SU-DHL-6 (cell line): Measurements from ENCODE around the gene DCAF17.
"Not testable (repeated sequence)": the region's sequence is repeated elsewhere in the genome, so short reads cannot be mapped to it uniquely, and the experiment has no call there.

Experiments
- EZH2phosphoT487 ChIP-seq: fragments of 200-600 bp; sonication (generic), shearing (Covaris generic); conservative IDR thresholded peaks from 2 replicates; pipeline ENCODE4 v1.6.1; 2018; ENCODE audit warnings: mild to moderate bottlenecking, antibody characterized with exemption, low read length, moderate library complexity, mixed read lengths
- TF ChIP-seq, protein P1 (sequence below): fragments of 200-600 bp; sonication (generic); IDR thresholded peaks from one replicate; pipeline ENCODE4 v1.5.1; 2017; ENCODE audit warnings: antibody characterized with exemption, mild to moderate bottlenecking, low read length, moderate library complexity; ENCODE audit not compliant: insufficient read depth, poor library complexity, severe bottlenecking

- TF ChIP-seq, protein P1, sequence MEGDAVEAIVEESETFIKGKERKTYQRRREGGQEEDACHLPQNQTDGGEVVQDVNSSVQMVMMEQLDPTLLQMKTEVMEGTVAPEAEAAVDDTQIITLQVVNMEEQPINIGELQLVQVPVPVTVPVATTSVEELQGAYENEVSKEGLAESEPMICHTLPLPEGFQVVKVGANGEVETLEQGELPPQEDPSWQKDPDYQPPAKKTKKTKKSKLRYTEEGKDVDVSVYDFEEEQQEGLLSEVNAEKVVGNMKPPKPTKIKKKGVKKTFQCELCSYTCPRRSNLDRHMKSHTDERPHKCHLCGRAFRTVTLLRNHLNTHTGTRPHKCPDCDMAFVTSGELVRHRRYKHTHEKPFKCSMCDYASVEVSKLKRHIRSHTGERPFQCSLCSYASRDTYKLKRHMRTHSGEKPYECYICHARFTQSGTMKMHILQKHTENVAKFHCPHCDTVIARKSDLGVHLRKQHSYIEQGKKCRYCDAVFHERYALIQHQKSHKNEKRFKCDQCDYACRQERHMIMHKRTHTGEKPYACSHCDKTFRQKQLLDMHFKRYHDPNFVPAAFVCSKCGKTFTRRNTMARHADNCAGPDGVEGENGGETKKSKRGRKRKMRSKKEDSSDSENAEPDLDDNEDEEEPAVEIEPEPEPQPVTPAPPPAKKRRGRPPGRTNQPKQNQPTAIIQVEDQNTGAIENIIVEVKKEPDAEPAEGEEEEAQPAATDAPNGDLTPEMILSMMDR = not testable (repeated sequence)
- not testable (repeated sequence) for TF ChIP-seq EZH2phosphoT487
Observed at GRCh38 chr2:171497664-171498063, 63.6 kb downstream of the DCAF17 start.
